ENCODE results near the gene POU5F1.

POU5F1 gene

DNA sequence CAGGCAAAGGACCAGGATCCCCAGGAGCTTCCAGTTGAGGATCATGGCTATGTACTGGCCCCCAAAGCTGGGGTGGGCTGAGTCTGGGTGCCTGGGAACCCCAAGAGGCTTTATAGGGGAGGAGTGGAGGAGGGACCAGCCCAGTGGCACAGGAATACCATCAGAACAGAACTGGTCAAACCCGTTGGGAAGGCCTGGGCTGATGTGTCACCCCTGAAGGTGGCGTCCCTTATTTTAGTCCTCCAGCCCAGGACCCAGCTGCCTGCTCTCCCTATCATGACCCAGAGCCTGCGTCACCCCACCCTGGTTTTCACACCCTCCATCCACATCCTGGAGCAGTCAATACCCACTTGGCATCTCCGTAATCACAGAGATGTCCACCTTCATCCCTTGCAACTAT is 31.5 kb downstream of the POU5F1 start, which contains the start of gene PSORS1C2:
Gene PSORS1C2, minus strand, starts transcription at position 85 of the 400 bp plus-strand sequence. Its CDS starts 40 bp downstream, at position 45.
- DNase-seq = no peak

DNA sequence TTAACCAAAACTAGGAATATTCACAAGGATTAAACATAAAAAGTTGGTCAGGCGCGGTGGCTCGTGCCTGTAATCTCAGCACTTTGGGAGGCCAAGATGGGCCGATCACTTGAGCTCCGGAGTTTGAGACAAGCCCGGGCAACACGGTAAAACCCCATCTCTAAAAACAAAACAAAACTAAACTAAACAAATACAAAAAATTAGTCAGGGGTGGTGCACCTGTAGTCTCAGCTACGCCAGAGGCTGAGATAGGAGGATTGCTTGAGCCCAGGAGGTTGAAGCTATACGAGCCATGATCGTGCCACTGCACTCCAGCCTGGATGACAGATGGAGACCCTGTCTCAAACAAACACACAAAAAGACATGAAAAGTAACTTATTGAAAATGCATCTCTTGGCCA is 34.8 kb downstream of the POU5F1 start:
- DNase-seq = no peak

DNA sequence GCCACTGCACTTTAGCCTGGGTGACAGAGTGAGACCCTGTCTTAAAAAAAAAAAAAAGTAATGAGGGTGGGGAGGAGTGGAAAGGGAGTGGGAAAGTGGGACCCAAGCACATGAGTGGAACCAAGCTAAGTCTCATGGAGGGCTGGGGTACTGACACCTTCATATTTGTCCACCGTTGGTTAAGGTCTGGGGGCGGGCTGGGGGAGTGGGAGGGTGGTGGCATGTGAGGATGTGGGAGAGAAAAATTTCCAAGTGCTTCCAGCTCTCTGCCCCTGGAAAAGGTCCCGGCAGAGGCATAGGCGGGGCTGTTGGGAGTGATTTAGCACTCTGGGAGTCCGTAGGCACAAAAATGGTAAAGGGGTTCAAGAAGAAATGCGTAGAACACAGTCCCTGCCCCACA is 37.7 kb downstream of the POU5F1 start:
- no peak for DNase-seq

DNA sequence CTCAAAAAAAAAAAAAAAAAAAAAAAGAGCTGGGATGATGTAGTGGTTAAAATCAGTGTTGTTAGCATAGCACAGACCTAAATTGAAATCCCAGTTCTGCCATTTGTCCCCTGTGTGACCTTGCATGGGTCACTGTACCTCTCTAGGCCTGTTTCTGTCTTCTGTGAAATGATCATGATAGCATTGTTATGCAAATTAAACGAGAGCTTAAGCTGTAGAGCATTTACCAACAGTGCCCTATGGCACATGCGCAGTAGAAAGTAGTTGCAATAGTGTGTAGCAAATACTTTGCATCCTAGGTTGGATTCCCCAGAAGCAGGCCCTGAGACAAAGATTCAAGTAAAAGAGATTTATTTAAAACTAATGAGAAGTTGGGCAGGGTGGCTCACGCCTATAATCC is 38.9 kb downstream of the POU5F1 start:
- DNase-seq = no peak

DNA sequence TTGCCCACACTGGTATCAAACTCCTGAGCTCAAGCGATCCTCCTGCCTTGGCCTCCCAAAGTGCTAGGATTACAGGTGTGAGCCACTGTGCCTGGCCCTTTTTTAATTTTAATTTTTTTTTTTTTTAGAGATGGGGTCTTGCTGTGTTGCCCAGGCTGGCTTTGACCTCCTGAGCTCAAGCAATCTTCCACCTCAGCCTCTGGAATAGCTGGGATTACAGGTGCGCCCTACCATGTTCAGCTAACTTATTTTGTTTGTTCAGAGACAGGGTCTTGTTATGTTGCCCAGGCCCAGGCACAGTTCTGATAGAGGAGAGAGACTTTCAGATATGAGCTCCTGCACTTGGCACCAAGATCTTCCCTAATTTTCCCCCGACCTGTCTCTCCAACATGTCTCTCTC is 39.7 kb downstream of the POU5F1 start:
- DNase-seq = no peak

DNA sequence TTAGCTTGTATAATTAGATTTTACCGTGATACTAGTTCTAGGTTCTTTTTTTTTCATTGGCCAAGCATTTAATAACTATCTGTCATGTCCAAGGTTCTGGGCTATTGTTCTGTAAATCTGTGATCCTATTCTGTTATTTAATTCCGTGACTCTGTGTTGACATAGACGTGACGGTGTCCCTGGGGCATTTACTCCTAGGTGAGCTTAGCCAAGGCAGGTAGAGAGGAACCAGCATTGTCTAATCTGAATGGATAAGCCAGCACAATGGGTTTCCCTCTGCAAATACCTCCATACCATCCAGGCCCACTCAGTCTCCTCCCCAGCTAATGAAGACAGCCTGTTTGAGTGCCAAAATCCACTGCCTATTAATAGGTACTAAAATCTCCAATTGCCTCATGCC is 41.4 kb downstream of the POU5F1 start:
- no peak for DNase-seq

DNA sequence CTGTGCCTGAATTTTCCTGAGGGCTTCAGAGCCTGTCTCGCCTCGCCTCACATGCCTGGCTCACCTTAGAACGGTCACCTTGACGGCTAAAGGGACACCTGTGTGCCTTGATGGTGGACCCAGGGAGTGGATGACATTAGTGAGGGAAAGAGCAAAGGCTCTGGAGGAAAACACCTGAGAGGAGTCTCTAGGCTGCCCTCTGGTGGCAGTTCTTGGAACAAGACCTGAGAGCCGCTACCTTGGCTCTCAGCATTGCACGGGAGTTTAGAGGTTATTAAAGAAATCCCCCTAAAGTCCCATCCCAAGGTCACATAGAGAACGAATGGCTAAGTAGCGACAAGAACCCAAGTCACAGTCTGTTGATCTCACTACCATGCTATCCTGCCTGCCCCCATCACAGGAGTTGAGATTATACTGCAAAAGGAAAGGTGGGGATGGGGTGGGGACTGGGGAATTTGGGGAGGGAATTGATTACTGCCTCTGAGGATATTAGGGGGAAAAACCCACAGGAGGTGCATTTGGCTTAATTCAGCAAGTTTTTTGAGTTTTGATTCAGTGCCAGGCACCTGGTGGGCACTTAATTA is 42.3 kb downstream of the POU5F1 start:
- peak; percentile 81 for DNase-seq

DNA sequence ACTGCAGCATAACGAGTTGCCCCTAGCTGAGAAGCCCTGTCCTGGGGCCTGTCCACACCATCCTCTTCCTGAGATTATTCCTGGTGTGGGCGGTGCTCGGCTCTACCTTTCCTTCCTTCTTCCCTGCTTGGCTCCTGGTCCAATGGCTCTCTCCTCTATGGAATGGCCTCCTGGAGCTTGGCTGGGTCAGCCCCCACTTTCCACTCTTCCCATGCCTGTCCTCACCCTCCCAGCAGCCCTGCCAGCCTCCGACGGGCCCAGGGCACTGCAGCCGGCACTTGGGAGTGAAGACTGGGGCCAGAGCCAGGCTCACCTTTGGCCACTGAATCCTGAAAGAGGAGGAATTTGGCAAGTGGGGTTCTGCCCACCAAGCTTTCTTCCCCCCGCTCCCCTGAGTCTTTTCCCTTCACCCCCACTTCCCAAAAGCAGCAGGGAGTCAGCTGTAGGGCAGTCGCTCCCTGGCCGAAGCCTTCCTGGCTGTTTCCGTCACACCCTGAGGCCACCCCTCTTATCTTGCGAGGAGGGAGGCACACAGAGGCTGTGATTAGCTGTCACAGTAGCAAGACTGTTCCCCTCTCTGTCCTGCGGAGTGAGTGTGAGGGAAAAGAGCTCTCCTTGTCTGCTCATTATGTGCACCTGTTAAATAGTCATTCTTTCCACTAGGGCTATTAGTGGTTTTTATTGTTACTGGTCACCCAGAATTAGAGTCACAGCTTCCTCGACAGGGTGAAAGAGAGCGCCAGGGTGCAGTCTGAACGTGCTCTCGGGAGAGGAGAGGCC is 43.9 kb downstream of the POU5F1 start:
- no peak for DNase-seq

DNA sequence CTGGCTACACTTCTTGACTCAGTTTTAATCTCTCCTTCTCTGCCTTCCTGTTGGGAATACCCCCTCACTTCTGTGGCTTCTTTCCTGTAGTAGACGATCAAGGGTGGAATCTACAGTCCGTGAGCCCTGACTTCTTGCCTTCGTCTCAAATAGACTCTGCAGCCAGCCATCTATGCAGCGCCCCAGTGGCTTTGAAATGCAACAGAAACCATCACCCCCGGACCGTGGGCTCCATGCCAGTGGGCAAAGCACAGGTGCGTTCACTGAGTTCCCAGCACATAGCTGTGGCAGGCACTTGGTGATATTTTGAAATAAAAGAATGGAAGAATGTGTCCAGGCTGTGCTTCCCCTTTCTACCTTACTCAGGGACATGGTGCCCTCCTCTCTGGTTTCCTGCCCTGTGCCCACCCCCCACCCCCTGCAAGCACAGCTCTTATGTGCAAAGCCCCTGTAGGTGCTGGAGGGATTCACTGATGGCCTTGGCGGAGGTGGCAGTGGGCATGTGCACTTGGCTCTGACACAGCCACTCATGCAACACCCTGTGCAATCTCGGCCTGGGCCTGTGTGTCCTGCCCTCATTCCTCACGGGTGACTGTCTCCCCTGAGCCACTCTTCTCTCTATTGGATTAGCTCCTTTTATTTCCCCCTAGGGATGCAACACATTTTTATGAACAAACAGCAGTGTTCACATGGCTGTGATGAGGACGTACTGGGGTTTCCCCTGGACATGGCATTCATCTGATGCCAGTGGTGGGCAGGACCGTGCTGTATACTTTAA is 44.7 kb downstream of the POU5F1 start:
- DNase-seq = no peak

DNA sequence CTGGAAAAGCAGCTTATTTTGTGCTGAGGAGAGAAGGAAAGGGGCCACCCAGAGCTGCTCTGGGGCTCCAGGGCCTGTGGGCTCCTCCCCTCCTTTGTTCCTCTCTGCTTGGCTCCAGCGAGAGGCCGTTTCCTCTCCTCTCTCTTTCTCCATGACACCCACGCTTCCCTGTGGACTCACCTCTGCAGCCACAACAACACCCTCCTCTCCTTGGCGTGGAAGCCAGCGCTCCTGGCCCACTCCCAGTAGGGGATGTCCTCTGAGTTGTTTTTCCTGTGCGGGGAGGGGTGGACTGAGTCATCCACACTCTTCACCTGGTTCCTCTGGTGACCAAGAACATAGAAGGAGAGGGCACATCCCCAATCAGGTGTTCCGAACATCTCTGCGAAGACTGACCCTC is 45.3 kb downstream of the POU5F1 start:
- no peak for DNase-seq

DNA sequence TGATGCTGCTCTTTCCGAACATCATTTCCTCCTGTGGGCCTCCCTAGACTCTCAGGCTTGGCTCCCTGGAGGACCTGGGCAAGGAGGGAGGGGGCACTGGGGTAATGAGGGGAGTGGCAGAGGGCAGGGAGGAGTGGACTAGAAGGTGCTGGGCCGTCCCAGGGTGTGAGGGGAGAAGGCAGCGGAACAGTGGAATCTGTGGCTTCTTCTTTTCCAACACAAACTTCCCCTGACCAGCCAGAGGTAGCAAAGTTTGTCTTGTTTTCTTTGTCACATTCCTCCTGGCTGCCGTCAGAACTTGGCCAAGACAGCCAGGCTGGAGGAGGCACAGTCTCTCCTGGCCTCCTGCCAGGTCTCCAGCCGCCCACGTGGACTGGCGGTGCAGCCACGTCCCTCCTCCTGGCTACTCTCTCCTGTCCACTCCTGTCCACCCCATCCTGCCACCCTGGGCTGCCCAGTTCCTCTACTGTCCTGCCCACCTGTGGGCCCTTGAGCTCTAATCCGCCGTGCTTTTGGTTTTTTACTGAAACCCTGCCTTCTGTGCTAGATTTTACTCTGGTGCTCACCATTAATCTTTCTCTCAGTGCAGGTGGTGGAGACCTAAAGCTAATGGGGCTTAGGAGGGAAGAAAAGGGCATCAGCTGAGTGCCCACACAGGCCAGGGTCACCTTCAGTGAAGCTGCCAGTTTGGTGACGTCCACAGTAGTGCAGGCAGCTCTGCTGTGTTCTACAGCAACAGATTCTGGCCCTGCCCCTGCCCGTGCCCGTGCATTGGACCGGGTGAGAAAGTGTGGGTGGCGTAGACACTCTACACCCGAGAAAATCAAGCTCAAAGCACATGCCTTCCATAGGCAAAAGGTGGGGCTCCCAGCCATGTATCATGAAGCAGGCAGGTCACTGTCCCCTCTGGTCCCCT is 47.4 kb downstream of the POU5F1 start:
- no peak for DNase-seq

DNA sequence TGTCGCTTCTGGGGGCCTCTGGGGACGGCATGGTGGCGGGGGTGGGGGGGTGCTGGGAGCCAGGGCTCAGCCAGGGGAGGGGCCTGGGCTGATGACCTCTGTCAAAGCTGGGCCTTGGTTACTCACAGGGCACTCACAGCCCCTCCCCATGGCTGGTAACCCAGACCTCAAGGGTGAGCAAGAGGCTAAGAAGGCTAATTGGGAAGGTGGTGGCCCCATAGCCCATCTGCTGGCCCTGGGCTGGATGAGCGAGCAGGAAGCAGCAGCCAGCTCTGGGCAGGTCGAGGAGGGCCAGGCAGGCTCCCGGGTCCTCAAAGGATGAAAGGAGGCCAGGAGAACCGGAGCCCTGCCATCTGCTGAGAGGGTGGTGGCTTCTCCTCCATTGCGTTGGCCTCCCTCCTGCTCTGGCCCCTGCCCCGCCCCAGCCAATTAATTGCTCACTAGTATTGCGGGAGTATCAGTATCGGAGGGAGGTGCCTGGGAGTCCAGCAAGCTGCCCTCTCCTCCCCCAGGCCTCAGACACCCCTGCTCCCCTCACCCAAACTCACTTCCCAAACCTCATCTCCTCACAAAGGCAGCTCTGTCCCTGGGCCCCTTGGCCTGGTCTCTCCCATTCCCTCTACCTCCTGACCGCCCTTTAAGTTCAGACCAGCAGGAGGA is 49.2 kb downstream of the POU5F1 start:
- no peak for DNase-seq

DNA sequence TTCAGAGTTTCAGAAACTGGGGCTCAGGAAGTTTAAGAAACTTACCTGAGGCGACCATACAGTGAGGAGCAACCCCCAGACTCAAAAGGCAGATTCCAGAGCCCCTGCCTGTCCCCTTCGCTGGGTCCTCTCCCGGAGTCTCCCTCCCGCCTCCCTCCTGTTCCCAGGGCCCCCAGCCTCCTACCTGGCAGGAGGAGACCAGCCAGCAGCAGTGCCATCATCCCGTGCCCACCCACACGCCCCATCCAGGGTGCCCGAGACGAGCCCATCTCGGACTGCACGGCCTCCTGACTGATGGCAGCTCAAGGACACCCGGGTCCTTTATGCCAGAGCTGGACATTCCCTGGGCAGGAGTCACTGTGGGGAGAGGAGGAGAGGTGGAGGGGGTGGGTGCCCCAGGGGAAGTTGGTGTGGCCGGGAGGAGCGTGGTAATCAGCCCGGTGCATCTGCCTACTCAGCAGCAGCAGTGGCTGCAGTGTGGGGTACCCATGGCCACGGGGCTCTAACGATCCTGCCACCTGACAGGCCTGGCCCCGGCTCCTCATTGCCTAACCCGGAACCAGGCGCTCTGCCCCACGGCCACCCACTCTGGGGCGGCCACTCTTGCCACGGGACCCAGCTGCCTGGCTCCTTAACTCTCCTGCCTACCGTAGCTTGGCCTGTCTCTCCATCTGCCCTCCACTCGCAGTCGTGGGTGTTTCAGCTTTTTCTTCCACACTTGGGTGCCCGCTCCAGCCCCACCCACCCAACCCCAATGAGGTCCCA is 50.1 kb downstream of the POU5F1 start, which contains the start of gene CDSN:
Gene CDSN, minus strand, starts transcription at position 296 of the 765 bp plus-strand sequence. Its CDS starts 27 bp downstream, at position 269.
- no peak for DNase-seq

DNA sequence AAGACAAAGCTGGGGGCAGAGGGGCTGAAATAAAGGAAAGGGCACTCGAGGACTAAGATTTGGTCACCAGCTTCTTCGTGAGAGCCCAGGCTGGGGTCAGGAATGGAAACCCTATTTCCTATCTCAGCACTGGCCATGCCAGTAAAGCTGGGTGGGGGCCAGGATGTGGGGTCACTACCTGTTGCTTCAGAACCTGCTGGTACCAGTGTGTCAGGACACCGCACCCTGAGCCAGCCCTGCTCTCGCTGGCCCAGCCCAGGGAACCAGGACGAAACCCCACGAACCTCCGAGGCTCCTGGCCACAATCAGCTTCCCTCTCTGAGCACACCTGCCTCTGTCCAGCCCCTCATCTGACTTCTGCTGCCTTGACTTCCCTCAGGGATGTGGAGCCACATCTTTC is 52.3 kb downstream of the POU5F1 start:
- DNase-seq = no peak

DNA sequence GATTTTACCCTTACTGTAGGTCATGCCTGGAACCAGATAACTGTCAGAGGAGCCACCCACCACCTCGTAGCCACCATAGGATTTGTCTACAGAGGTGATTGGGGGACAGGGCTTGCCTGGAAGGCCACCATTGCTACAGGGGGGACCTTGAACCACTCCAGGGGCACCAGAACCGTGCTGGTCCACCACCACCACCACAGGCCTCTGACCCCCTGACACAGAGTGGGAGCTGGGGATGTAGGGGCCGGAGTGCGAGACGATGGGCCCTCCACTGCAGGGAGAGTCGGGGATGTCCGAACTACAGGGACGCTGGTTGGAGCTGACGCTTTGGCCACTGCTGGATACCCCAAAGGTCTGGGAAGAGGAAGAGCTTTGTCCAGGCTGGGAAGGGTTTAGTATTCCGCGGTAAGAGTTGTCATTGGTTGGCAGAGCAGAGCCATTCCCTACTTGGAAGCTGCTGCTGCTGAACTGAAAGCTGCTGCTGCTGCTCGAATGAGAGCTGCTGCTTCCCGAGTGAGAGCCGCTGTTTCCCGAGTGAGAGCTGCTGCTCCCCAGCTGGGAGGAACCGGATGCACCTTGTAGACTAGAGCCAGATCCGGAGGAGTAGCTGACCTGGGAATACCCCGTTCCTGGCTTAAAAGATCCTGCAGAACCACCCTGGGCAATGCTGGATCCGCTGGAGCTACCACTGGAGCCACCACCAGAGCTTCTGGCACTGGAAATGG is 53.7 kb downstream of the POU5F1 start:
- DNase-seq = no peak

DNA sequence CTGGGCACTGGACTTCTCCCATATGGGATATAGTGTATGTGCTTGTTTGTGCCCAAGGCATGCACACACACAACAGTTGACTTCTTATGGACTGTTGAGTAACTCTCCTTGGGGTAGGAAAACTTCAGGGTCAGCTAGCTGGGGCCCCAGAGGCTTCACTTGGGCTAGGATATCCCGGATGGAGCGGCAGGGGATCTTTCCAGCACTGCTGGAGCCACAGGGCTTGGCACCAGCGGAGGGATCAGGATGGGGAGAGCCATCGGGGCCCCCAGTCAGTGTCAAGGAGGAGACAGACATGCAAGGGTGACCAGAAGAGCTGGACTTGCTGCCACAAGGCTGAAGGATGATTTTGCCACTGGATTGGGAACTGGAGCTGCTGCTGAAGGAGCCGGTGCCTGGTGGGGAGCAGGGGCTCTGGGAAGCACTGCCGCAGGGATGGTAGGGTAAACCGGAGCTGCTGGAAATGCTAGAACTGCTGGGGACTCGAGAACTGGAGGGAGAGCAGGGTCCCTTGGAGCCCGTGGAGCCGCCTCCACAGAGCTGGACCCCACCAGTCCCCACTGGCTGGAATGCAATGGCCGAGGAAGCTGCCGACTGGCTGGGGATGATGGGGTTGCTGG is 54.4 kb downstream of the POU5F1 start:
- DNase-seq = no peak

DNA sequence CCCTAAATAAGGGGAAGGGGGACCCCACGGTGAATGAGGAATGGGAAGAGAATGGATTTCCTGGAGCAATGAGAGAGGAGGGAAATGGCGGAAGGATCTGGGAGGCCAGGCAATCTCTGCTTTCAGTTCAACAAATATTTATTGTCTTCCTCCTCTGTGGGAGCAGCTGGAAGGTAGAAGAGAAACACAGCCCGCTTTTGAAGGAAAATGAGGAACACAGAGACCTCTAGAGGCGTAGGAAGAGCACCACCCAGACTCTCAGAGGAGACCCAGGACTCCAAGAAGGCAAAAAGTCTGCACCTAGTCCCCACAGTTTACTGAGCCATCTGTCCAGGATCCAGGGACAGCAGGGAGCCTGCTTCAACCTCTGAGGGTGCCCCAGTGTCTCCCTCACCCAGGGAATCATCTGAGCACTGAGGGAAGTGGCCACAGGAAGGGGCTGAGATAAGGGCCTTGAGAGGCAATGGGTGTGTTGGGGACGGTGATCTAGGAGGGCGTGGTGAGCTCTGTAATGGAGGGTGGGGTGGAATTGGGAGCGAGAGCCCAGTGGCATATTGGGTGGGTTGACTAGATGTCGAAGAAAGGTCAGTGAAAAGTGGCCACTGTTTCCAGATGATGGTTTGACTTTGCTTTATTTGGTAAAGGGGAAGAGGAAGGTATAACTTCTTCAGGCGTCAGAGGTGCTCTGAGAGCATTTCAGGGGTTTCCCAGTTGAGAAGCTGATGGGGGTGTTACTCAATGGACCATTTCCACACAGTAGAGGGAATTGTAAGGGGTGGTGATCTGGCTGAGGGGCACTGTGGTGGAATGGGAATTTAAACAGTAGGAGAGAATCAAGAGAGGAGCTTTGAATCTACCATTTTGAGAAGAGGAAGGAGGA is 55.3 kb downstream of the POU5F1 start:
- no peak for DNase-seq

DNA sequence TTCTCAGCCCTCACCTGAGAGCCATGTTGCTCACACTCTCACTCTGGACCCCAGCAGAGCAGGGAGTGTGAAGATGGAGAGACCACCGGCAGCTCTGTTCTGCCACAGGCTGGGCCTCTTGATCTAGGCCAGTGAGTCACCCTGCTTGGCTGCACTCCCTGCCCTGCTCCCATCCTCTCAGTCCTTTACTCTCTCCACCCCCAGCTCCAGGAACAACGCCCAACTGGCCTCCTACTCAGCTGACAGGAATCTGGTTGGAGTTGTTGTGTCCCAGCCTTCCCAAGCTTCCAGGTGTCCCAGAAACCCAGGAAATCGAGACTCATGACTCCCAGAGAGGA is 56.0 kb downstream of the POU5F1 start, which contains the start of gene PSORS1C1:
Gene PSORS1C1, plus strand, starts transcription at position 260 of the 338 bp plus-strand sequence. CDS start 14,833 bp downstream, outside the sequence.
- DNase-seq = no peak
